Measurements from ENCODE around the gene RNF152. TPM values are rescaled to one million over a fixed set of nuclear protein-coding genes. Genes with fewer than 3 reads are reported as not detected.

The RNF152 gene
- total and polyA plus RNA-seq, 8 donors: 11.0 to 17.3 (median 14.5) TPM

- no peaks in the 10 kb centered on the region for H3K36me3 ChIP-seq
- no peak for DNase-seq
- H3K4me1 ChIP-seq: no peaks in the 10 kb centered on the region
- no peak overlapping the region for H3K4me3 ChIP-seq
- no peak overlapping the region for H3K27ac ChIP-seq
- no peak for ATAC-seq
- intact Hi-C loops (cut with DNase I): no loop called here
- H3K27me3 ChIP-seq: no peaks in the 10 kb centered on the region
- no peak for TF ChIP-seq CTCF (IDR thresholded peaks at IDR 0.05)
- H3K9me3 ChIP-seq: no peaks in the 10 kb centered on the region
Observed at GRCh38 chr18:61844726-61845125, 48.1 kb downstream of the RNF152 start.

GRCh38 chr18:61842146-61842545 is 50.7 kb downstream of the RNF152 start:
- no peak overlapping the region for H3K27ac ChIP-seq
- no peaks in the 10 kb centered on the region for H3K36me3 ChIP-seq
- TF ChIP-seq CTCF (IDR thresholded peaks at IDR 0.05): no peak
- H3K9me3 ChIP-seq: no peaks in the 10 kb centered on the region
- H3K4me1 ChIP-seq: no peaks in the 10 kb centered on the region
- no peaks in the 10 kb centered on the region for H3K27me3 ChIP-seq
- ATAC-seq (no peak), DNase-seq (peak in 1 of 4 donors; percentile 7)
- intact Hi-C loops (cut with DNase I): no loop called here
- no peak overlapping the region for H3K4me3 ChIP-seq

GRCh38 chr18:61841706-61842105 is 51.1 kb downstream of the RNF152 start:
- no peaks in the 10 kb centered on the region for H3K27me3 ChIP-seq
- intact Hi-C loops (cut with DNase I): no loop called here
- no peak for DNase-seq
- no peak for ATAC-seq
- H3K36me3 ChIP-seq: no peaks in the 10 kb centered on the region
- TF ChIP-seq CTCF (IDR thresholded peaks at IDR 0.05): no peak
- no peak overlapping the region for H3K27ac ChIP-seq
- H3K4me3 ChIP-seq: no peak overlapping the region
- no peaks in the 10 kb centered on the region for H3K4me1 ChIP-seq
- H3K9me3 ChIP-seq: no peaks in the 10 kb centered on the region

GRCh38 chr18:61840324-61840723 is 52.5 kb downstream of the RNF152 start:
- Histone ChIP-seq H3K27me3 (no peaks in the 10 kb centered on the region), H3K4me3 (no peak overlapping the region), H3K4me1 (no peaks in the 10 kb centered on the region), H3K9me3 (peaks cover 0 to 2% of the 10 kb centered on the region in 2 donors), H3K27ac (no peak overlapping the region), H3K36me3 (no peaks in the 10 kb centered on the region)
- TF ChIP-seq CTCF (IDR thresholded peaks at IDR 0.05): no peak
- ATAC-seq (no peak), DNase-seq (no peak)
- intact Hi-C loops (cut with DNase I): no loop called here

- TF ChIP-seq CTCF (IDR thresholded peaks at IDR 0.05): no peak
- intact Hi-C loops (cut with DNase I): no loop called here
- no peak for ATAC-seq
Observed at GRCh38 chr18:61838521-61838920, 54.3 kb downstream of the RNF152 start.

More at GRCh38 chr18:61838521-61838920, 54.3 kb downstream of the RNF152 start:
- H3K4me1 ChIP-seq: peaks cover 0 to 4% of the 10 kb centered on the region in 2 donors
- no peak overlapping the region for H3K27ac ChIP-seq
- no peaks in the 10 kb centered on the region for H3K27me3 ChIP-seq
- H3K4me3 ChIP-seq: no peak overlapping the region
- no peak for DNase-seq
- H3K9me3 ChIP-seq: peaks cover 0 to 2% of the 10 kb centered on the region in 2 donors
- no peaks in the 10 kb centered on the region for H3K36me3 ChIP-seq

All from left lung (tissue), 10 donors.